T-helper 22 cell (primary cell): ENCODE data around the gene MAPK9.

ENCODE experiments used
- DNase-seq: peaks from one replicate; pipeline ENCODE4 v3.0.0-alpha.2; 2020; ENCODE audit warnings: low read depth

MAPK9 gene

DNA sequence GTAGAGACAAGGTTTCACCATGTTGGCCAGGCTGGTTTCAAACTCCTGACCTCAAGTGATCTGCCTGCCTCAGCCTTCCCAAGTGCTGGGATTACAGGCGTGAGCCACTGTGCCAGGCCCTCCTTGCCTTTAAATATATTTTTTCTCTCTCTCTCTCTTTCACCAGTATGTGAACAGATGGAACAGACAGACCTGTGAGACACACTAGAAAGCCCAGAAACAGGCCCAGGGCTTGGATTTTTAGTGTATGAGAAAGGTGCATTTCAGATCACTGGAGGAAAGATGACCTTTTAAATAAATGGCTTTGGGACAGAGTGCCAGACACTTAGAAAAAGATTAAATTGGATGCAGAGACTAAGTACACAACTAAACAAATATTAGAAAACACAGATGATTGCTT is 86.0 kb downstream of the MAPK9 start:
- no peak for DNase-seq

DNA sequence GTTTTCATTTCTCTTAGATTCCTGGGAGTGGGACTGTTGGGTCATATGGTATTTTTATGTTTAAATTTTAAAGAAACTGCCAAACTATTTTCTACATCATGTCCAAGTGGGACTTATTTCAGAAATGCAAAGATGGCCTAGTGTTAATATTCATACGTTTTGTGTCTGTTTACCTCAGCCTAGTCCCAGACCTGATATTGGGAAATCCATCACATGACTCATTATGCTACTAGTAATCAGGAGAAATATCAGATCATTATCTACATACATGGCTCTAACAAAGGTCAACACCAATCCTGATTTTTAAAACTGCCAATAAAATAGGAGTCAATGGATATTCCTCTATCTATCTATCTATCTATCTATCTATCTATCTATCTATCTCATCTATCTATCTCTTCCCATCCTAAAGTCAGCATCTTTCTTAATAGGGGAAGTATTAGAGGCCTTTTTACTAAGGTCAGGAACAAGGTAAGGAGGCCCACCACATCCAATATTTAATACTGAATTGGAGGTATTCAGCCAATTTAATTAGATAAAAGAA is 87.5 kb downstream of the MAPK9 start:
- no peak for DNase-seq

DNA sequence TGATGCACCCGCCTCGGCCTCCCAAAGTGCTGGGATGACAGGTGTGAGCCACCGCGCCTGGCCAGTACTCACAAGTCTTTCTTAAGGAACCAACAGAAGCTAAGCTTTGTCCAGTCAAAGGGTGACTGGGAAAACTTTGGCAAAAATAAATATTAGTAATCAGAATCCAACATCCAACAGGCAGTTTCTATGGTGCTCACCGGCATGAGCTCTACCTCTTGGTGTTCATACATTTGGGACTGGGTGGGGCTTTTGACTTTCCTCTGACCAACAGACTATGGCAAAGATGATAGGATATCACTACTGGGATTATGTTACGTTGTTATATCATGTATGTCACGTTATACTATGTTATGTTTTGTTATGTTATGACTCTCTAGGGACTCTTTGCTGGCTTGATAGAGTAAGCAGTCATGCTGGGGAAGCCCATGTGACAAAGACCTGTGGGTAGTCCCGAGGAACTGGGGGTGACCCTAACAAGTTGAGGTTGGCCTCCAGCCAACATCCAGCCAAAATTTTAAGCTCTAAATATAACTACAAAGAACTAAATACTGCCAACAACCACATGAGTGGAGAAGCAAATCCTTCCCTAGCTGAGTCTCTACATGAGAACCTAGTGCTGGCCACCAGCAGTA is 88.8 kb downstream of the MAPK9 start:
- DNase-seq: no peak

DNA sequence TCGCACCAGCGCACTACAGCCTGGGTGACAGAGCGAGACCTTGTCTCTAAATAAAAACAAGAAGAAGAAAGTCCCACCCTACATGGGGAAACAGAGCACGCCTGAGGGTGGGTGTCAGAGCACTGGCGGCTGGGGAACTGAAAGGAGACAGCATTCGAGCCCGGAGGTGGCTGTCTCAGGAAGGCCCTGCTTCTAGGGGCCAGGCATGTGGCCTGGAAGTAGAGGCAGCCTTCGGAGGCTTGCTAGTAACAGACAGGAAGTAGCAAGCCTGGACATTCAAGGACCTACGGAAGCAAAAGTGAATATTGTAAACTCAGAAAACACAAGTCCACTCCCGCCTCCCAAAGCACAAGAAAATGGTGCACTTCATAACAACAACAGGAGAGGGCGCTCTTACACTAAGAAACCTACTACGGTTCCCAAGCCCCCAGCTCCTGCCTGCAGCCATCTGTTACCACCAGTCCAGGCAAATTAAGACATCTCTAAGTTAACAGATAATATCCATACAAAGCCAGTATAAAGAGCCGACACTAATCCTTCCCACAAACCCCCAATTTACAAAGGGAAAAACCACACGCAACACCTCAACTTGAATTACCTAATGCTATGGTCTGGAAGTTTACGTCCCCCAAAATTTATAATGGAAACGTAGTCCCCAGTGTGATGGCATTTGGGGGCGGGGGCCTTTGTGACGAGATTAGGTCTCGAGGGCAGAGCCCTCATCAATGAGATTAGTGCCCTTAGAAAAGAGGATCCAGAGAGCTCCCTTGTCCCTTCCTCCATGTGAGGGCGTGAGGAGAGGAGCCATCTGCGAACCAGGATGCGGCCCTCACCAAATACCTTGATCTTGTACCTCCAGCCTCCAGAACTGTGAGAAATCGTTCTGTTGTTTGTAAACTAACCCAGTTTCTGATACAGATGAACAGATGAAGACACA is 90.6 kb downstream of the MAPK9 start:
- DNase-seq: no peak

DNA sequence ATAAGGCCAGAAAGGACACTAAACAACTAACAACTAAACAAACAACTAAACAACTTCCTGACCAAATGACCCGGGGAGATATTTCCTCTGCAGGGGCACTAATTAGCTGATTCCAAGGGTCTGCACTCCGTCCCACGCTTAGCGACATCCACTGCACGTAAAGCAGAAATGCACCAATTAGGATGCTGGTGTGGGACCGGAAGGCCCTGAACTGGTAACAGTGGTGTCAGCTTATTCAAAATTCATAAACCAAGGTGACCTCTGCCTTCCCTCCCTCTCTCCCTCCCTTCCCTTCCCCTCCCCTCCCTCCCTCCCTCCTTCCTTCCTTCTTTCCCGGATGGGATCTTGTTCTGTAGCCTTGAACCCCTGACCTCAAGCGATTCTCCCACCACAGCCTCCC is 92.5 kb downstream of the MAPK9 start:
- no peak for DNase-seq

DNA sequence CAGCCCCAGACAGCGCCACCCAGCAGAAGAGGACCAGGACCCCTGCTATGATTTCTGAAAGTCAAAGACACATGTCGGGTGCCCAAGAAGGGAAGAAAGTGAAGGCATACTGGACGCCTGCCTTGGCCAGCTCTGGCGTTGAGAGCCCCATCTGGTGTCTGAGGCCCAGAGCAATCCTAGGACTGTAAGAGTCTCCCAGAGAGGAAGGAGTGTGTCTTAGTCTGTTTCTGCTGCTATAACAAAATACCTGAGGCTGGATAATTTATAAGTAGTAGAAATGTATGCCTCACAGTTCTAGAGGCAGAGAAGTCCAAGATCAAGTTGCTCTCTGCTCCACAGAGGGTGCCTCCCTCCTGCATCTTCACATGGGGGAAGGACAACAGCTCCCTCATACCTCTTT is 93.7 kb downstream of the MAPK9 start:
- DNase-seq: no peak

DNA sequence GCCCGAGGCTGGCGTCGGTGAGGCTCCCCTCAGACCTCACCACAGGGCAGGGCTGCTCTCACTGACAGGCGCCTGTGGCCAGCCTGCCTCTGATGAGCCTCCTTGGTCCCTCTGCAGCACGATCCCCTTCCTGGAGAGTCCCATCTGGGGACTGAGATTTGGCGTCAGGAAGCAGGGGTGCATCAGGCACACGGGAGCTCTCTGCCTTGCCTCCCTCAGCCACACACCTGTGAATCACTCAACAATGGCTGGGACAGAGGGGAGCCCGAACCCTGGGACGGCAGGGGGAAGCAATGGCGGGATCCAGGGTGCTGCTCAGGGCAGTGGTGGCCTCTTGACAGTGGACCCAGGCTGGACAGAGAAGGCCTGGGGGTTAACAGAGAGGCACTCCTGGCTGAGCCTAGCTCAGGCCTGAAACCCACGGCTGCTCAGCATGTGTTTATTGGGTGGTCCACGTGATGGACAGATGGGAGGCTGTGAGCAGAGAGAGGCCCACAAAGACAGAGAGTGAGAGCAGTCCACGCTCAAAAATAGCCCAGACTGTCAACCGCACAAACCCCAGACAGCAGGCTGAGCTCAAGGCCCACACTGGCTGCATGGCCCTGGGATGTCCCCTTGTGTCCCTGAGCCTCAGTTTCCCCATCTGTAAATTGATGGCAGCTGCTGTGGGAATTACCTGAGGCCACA is 94.7 kb downstream of the MAPK9 start:
- no peak for DNase-seq

DNA sequence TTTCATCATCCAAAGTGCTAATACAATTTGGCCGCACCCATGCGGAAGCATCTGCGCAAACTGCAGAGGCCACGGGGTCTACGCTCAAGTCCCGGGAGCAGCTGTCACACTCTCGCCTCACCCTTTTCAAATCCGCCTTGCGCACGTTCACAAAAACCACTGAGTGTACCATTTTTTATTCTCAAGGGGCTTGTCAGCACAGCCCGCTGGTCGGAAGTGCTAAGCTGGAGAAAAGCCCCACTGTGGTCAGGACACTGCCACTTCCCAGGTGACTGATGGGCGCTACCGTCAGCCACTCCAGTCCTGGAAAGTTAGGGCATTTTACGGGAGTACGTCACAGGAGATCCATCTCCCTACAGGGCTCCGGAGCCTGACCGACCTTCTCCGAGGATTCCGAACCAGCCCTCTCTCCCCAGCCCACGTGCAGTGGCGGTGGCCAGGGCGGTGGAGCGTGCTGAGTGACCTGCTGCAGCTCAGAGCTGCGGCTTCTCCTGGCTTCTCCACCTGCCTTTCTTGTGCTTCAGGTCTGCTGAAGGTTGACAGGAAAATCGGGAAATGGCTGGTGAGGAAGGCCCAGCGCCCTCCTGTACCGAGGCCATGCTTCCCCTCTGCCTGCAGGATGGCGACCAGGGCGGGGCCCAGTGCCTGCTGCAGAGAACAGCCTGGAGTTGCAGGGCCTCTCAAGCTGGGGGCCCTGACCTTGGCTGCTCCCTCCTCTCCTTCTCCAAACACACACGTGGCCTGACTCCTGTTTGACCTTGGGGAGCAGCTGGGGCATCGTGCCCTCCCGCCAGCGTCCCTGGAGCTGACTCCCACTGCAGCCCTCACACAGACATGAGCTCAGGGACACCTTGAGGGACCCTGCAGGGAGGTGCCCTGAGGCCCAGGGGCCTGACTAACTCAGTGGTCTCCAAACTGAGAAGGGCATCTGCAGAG is 97.2 kb downstream of the MAPK9 start:
- DNase-seq: no peak

DNA sequence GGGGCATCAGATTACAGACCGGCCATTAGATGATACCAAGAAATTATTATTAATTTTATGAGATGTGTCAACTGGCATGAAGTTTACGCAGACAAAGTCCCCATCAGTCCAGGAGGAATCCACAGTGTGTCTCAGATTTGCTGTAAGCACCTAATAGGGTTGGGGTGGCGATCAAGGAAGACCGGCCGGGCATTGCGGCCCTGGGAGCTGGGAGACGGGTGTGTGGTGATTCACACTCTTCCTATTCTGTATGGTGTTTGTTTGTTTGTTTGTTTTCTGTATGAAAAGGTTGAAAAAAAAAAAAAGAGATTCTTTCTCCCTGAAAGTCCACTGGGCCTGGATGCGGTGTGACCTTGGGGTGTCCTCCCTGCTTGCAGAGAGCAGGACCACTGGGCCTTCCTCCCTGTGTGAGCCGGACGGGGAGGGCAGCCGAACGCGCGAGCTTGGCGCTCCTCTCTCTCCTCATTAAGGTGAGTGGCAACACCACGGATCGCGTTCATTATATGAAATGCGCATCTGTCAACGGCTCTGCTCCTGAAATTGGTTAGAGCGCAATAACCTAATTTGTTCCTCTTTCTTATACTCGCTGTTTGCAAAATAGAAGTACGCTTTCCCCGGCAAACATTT is 98.0 kb downstream of the MAPK9 start:
- DNase-seq: no peak

DNA sequence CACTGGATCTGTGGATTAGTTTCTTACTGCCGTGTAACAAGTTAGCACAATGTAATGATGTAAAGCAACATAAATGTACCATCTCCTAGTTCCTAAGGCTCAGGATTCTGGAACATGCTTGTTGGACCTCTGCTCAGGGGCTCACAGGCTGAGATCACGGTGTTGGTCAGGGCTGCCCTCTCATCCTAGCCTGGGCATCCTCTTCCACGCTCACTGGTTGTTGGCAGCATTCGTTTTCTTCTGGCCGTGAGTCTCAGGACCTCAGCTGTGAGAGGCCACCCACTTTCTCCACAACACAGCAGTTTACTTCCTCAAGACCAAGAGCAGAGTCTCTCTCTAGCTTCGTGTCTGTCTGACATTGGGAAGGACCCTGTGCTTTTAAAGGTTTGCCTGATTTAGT is 100.2 kb downstream of the MAPK9 start:
- DNase-seq: no peak

DNA sequence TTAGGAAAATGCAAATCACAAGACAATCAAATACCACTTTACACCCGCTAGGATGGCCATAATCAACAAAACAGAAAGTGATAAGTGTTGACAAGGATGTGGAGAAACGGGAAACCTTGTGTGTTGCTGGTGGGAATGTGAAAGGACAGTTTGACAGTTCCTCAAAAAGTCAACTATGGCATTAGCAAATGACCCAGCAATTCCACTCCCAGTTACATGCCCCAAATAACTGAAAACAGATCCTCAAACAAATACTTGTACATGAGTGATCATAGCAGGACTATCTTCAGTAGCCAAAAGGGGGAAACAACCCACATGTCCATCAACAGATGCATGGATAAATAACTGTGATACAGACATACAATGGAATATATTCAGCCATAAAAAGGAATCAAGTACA is 104.1 kb downstream of the MAPK9 start:
- no peak for DNase-seq
